Measurements from ENCODE around the gene SUPV3L1.

SUPV3L1 gene

DNA sequence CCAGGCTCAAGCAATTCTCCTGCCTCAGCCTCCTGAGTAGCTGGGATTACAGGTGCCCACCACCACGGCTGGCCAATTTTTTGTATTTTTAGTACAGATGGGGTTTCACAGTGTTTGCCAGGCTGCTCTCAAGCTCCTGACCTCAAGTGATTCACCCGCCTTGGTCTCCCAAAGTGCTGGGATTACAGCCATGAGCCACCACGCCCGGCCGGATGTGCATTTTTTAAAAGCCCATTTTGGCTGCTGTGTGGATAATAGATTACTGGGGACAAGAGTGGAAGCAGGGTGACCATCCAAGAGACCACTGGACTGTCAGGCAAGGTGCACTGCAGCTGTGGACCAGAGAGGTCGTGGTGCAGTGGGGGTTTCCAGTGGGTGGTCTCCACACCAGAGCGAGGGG, 61.5 kb downstream of the SUPV3L1 start:
- Histone ChIP-seq H3K4me2 (ENCODE audit: low read length) (no peak overlapping the region), H3K9me3 (ENCODE audit: control insufficient read depth, insufficient read depth, low read length) (no peaks in the 10 kb centered on the region), H3K9me2 (replicated peaks; ENCODE audit: control insufficient read depth, low read length) (no peaks in the 10 kb centered on the region), H3K27me3 (ENCODE audit: control insufficient read depth, low read length) (no peaks in the 10 kb centered on the region), H3K4me3 (ENCODE audit: low read length) (no peak overlapping the region), H3K27ac (ENCODE audit: low read depth, low read length) (no peak overlapping the region), H3K4me1 (ENCODE audit: control insufficient read depth, low read length) (no peaks in the 10 kb centered on the region), H3F3A (ENCODE audit: control insufficient read depth, insufficient read depth) (no peaks in the 10 kb centered on the region), H4K20me1 (ENCODE audit: control insufficient read depth, insufficient read depth, low read depth, low read length) (no peaks in the 10 kb centered on the region), H3K79me2 (ENCODE audit: control insufficient read depth, low read length) (no peaks in the 10 kb centered on the region), H3K36me3 (ENCODE audit: control insufficient read depth, low read length) (no peaks in the 10 kb centered on the region)
- TF ChIP-seq EZH2phosphoT487 (IDR thresholded peaks at IDR 0.05; ENCODE audit: borderline replicate concordance, low read length), result no peak
- TF ChIP-seq, protein P1, sequence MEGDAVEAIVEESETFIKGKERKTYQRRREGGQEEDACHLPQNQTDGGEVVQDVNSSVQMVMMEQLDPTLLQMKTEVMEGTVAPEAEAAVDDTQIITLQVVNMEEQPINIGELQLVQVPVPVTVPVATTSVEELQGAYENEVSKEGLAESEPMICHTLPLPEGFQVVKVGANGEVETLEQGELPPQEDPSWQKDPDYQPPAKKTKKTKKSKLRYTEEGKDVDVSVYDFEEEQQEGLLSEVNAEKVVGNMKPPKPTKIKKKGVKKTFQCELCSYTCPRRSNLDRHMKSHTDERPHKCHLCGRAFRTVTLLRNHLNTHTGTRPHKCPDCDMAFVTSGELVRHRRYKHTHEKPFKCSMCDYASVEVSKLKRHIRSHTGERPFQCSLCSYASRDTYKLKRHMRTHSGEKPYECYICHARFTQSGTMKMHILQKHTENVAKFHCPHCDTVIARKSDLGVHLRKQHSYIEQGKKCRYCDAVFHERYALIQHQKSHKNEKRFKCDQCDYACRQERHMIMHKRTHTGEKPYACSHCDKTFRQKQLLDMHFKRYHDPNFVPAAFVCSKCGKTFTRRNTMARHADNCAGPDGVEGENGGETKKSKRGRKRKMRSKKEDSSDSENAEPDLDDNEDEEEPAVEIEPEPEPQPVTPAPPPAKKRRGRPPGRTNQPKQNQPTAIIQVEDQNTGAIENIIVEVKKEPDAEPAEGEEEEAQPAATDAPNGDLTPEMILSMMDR (IDR thresholded peaks at IDR 0.05; ENCODE audit: low read depth, low read length, poor library complexity, severe bottlenecking), result no peak

DNA sequence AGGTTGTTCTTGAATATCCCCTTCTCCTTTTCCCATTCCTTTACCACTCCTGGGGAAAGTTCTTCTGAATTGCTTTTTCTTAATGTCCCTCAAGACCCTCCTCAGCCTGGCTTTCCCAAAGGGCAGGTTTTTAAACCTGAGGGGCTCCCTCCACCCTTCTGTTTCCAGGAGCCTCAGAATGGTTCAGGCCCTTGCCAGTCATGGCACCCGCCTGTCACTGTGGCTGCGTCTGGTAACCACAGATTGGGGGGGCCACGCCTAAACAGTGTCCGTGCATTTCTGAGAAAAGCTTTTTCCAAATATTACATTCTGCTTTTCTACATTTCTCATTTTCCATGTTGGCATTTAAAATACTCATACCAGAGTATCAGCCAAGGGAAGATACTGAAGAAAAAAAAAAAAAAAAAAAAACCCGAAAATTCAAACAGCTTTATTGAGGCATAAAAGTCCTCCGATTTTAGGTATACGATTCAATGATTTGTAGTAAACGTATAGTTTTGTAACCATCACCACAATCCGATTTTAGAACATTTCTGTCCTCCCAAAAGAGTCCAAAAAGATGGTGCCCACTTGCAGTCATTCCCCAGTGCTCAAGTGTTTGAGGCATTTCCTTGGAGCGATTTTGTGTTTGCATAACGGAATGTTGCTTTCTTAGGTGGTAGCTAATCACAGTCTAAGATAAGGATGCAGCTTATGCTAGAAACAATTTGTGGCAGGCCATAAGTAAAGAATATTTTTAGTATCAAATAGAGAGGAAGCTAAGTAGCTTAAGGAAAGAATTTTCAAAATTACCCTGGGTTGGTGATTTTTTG, 62.2 kb downstream of the SUPV3L1 start:
- Histone ChIP-seq H3K9me3 (ENCODE audit: control insufficient read depth, insufficient read depth, low read length) (no peaks in the 10 kb centered on the region), H3K36me3 (ENCODE audit: control insufficient read depth, low read length) (no peaks in the 10 kb centered on the region), H3K4me2 (ENCODE audit: low read length) (no peak overlapping the region), H3K4me3 (ENCODE audit: low read length) (no peak overlapping the region), H3K79me2 (ENCODE audit: control insufficient read depth, low read length) (no peaks in the 10 kb centered on the region), H3K9me2 (replicated peaks; ENCODE audit: control insufficient read depth, low read length) (no peaks in the 10 kb centered on the region), H3F3A (ENCODE audit: control insufficient read depth, insufficient read depth) (no peaks in the 10 kb centered on the region), H3K27ac (ENCODE audit: low read depth, low read length) (no peak overlapping the region), H3K27me3 (ENCODE audit: control insufficient read depth, low read length) (no peaks in the 10 kb centered on the region), H3K4me1 (ENCODE audit: control insufficient read depth, low read length) (no peaks in the 10 kb centered on the region), H4K20me1 (ENCODE audit: control insufficient read depth, insufficient read depth, low read depth, low read length) (no peaks in the 10 kb centered on the region)
- TF ChIP-seq, protein P1 (IDR thresholded peaks at IDR 0.05; ENCODE audit: low read depth, low read length, poor library complexity, severe bottlenecking), result no peak
- TF ChIP-seq EZH2phosphoT487 (IDR thresholded peaks at IDR 0.05; ENCODE audit: borderline replicate concordance, low read length), result no peak

DNA sequence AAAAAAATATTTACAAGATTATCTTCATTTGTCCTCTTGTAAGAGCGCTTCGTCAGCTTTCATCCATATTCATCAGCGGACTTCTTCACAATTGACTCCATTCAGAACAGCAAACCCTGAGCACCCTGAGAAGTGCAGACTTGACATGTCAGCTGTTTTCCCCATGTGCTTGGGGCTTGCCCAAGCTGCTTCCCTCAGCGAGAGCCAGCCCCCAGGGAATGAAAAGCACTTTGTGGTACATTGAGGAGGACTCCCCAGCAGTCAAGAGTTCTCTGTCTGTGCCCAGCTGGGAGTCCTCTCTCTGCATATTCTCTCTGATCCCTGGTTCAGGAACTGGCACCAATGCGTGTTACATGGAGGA, 62.8 kb downstream of the SUPV3L1 start:
- H3K4me2 ChIP-seq (ENCODE audit: low read length), result no peak overlapping the region
- no peaks in the 10 kb centered on the region for H3K36me3 ChIP-seq (ENCODE audit: control insufficient read depth, low read length)
- no peak overlapping the region for H3K27ac ChIP-seq (ENCODE audit: low read depth, low read length)
- no peaks in the 10 kb centered on the region for H3K27me3 ChIP-seq (ENCODE audit: control insufficient read depth, low read length)
- TF ChIP-seq, protein P1 (IDR thresholded peaks at IDR 0.05; ENCODE audit: low read depth, low read length, poor library complexity, severe bottlenecking), result no peak
- TF ChIP-seq EZH2phosphoT487 (IDR thresholded peaks at IDR 0.05; ENCODE audit: borderline replicate concordance, low read length), result no peak
- H3K9me3 ChIP-seq (ENCODE audit: control insufficient read depth, insufficient read depth, low read length), result no peaks in the 10 kb centered on the region
- H3K4me1 ChIP-seq (ENCODE audit: control insufficient read depth, low read length), result no peaks in the 10 kb centered on the region
- no peak overlapping the region for H3K4me3 ChIP-seq (ENCODE audit: low read length)
- no peaks in the 10 kb centered on the region for H3K9me2 ChIP-seq (replicated peaks; ENCODE audit: control insufficient read depth, low read length)
- H4K20me1 ChIP-seq (ENCODE audit: control insufficient read depth, insufficient read depth, low read depth, low read length), result no peaks in the 10 kb centered on the region
- H3K79me2 ChIP-seq (ENCODE audit: control insufficient read depth, low read length), result no peaks in the 10 kb centered on the region
- no peaks in the 10 kb centered on the region for H3F3A ChIP-seq (ENCODE audit: control insufficient read depth, insufficient read depth)
